ENCODE data around the gene IRAK3.

- TF ChIP-seq, protein P1, sequence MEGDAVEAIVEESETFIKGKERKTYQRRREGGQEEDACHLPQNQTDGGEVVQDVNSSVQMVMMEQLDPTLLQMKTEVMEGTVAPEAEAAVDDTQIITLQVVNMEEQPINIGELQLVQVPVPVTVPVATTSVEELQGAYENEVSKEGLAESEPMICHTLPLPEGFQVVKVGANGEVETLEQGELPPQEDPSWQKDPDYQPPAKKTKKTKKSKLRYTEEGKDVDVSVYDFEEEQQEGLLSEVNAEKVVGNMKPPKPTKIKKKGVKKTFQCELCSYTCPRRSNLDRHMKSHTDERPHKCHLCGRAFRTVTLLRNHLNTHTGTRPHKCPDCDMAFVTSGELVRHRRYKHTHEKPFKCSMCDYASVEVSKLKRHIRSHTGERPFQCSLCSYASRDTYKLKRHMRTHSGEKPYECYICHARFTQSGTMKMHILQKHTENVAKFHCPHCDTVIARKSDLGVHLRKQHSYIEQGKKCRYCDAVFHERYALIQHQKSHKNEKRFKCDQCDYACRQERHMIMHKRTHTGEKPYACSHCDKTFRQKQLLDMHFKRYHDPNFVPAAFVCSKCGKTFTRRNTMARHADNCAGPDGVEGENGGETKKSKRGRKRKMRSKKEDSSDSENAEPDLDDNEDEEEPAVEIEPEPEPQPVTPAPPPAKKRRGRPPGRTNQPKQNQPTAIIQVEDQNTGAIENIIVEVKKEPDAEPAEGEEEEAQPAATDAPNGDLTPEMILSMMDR (IDR thresholded peaks at IDR 0.05) = no peak
- TF ChIP-seq POLR2A (IDR thresholded peaks at IDR 0.05; ENCODE audit: low read depth) (no peak), POLR2AphosphoS5 (IDR thresholded peaks at IDR 0.05) (no peak)
Measured at GRCh38 chr12:66262737-66263136, 73.7 kb downstream of the IRAK3 start.

Measured in esophagus muscularis mucosa (tissue), 3 donors.